ENCODE data around the gene SPATA31A3. TPM values are rescaled to one million over a fixed set of nuclear protein-coding genes. Genes with fewer than 3 reads are reported as not detected.
"Not testable (repeated sequence)": the region's sequence is repeated elsewhere in the genome, so short reads cannot be mapped to it uniquely, and the experiment has no call there.

Gene SPATA31A3
- total RNA-seq: not detected in 2 replicates

GRCh38 chr9:66992450-66992849 lies at the start of gene SPATA31A3:
SPATA31A3 (minus strand) TSS chr9:66992550; CDS start chr9:66992521, 29 bp downstream.
- H3K4me1 Mint-ChIP-seq (ENCODE audit: low read depth); DNase-seq (ENCODE audit: low spot score); H3K36me3 Mint-ChIP-seq (ENCODE audit: low read depth); H3K27ac Mint-ChIP-seq; H3K9me3 Mint-ChIP-seq; H3K4me3 Mint-ChIP-seq (ENCODE audit: low read depth); H3K27me3 Mint-ChIP-seq (ENCODE audit: low read depth); intact Hi-C loops (cut with micrococcal nuclease): not testable (repeated sequence)

- H3K27ac Mint-ChIP-seq; H3K27me3 Mint-ChIP-seq (ENCODE audit: low read depth); intact Hi-C loops (cut with micrococcal nuclease); H3K4me3 Mint-ChIP-seq (ENCODE audit: low read depth); H3K4me1 Mint-ChIP-seq (ENCODE audit: low read depth); H3K9me3 Mint-ChIP-seq; DNase-seq (ENCODE audit: low spot score); H3K36me3 Mint-ChIP-seq (ENCODE audit: low read depth): not testable (repeated sequence)
Measured at GRCh38 chr9:66952576-66952975, 39.8 kb downstream of the SPATA31A3 start.

GRCh38 chr9:66942400-66943155 lies 49.8 kb downstream of the SPATA31A3 start:
- DNase-seq (ENCODE audit: low spot score); H3K27me3 Mint-ChIP-seq (ENCODE audit: low read depth); intact Hi-C loops (cut with micrococcal nuclease): not testable (repeated sequence)

GRCh38 chr9:66939878-66940830 lies 52.2 kb downstream of the SPATA31A3 start:
- H3K4me1 Mint-ChIP-seq (ENCODE audit: low read depth); H3K9me3 Mint-ChIP-seq; H3K27me3 Mint-ChIP-seq (ENCODE audit: low read depth); H3K27ac Mint-ChIP-seq; H3K36me3 Mint-ChIP-seq (ENCODE audit: low read depth); DNase-seq (ENCODE audit: low spot score); H3K4me3 Mint-ChIP-seq (ENCODE audit: low read depth); intact Hi-C loops (cut with micrococcal nuclease): not testable (repeated sequence)

More at GRCh38 chr9:66942400-66943155, 49.8 kb downstream of the SPATA31A3 start:
- not testable (repeated sequence) for H3K9me3 Mint-ChIP-seq; H3K27ac Mint-ChIP-seq; H3K4me1 Mint-ChIP-seq (ENCODE audit: low read depth); H3K36me3 Mint-ChIP-seq (ENCODE audit: low read depth); H3K4me3 Mint-ChIP-seq (ENCODE audit: low read depth)

GRCh38 chr9:66938322-66938721 lies 54.0 kb downstream of the SPATA31A3 start:
- H3K27ac Mint-ChIP-seq; DNase-seq (ENCODE audit: low spot score); intact Hi-C loops (cut with micrococcal nuclease); H3K4me1 Mint-ChIP-seq (ENCODE audit: low read depth); H3K36me3 Mint-ChIP-seq (ENCODE audit: low read depth); H3K9me3 Mint-ChIP-seq; H3K27me3 Mint-ChIP-seq (ENCODE audit: low read depth); H3K4me3 Mint-ChIP-seq (ENCODE audit: low read depth): not testable (repeated sequence)

- intact Hi-C loops (cut with micrococcal nuclease); H3K4me3 Mint-ChIP-seq (ENCODE audit: low read depth); H3K9me3 Mint-ChIP-seq; H3K36me3 Mint-ChIP-seq (ENCODE audit: low read depth); H3K27ac Mint-ChIP-seq; H3K27me3 Mint-ChIP-seq (ENCODE audit: low read depth); H3K4me1 Mint-ChIP-seq (ENCODE audit: low read depth); DNase-seq (ENCODE audit: low spot score): not testable (repeated sequence)
Measured at GRCh38 chr9:66937662-66938061, 54.7 kb downstream of the SPATA31A3 start.

Other genes starting within 250 kb of the SPATA31A3 start
- 1.0 and 1.7 TPM in 2 replicates for gene ZNF658, start 91.8 kb downstream of the SPATA31A3 start, total RNA-seq

Data from activated T-helper 2 cell treated with anti-CD3 and anti-CD28 coated beads, Interferon-gamma antibody, Interleukin-2, Interleukin-4, amounts not matched to agents 10 μg/mL and 5 μg/mL and 100 μg/mL, durations not matched to agents 14 hours and 24 hours and 36 hours (primary cell).